NB4 (cell line): ENCODE data around the gene CMIP.
"Not testable (repeated sequence)": the region's sequence is repeated elsewhere in the genome, so short reads cannot be mapped to it uniquely, and the experiment has no call there.

Experiments used
- DNase-seq: peaks from one replicate; pipeline ENCODE4 v3.0.0; 2010; ENCODE audit warnings: low read depth
- H3K4me3 ChIP-seq: one replicate; pipeline ENCODE4 v1.5.1; 2011; ENCODE audit warnings: mild to moderate bottlenecking, low read depth, low read length, moderate library complexity
- CTCF ChIP-seq: IDR thresholded peaks from one replicate; pipeline ENCODE4 v1.5.1; 2012; ENCODE audit warnings: low read depth, low read length
- MAX ChIP-seq: IDR thresholded peaks from 2 replicates; pipeline ENCODE4 v1.6.1; 2011; ENCODE audit warnings: low read depth, low read length
- MYC ChIP-seq: IDR thresholded peaks from 2 replicates; pipeline ENCODE4 v1.6.1; 2011; ENCODE audit warnings: low read depth, low read length
- POLR2A ChIP-seq: IDR thresholded peaks from 2 replicates; pipeline ENCODE4 v1.6.1; 2011; ENCODE audit warnings: mild to moderate bottlenecking; ENCODE audit not compliant: insufficient read length; ENCODE audit errors: extremely low read depth

The CMIP gene

GRCh38 chr16:81522108-81522701 lies 77.6 kb downstream of the CMIP start:
- DNase-seq: no peak
- no peak for TF ChIP-seq MYC
- no peak for TF ChIP-seq MAX
- no peak for TF ChIP-seq CTCF
- no peak for TF ChIP-seq POLR2A

GRCh38 chr16:81522851-81523250 lies 78.2 kb downstream of the CMIP start:
- DNase-seq, H3K4me3 ChIP-seq: not testable (repeated sequence)

More at GRCh38 chr16:81522108-81522701, 77.6 kb downstream of the CMIP start:
- no peak overlapping the region for H3K4me3 ChIP-seq

GRCh38 chr16:81523387-81524115 lies 78.9 kb downstream of the CMIP start:
- DNase-seq: no peak
- no peak overlapping the region for H3K4me3 ChIP-seq
- no peak for TF ChIP-seq CTCF
- no peak for TF ChIP-seq POLR2A
- TF ChIP-seq MAX: no peak
- no peak for TF ChIP-seq MYC

- no peak overlapping the region for H3K4me3 ChIP-seq
- no peak for DNase-seq
- TF ChIP-seq MAX: no peak
- TF ChIP-seq POLR2A: no peak
- no peak for TF ChIP-seq CTCF
- no peak for TF ChIP-seq MYC
Measured at GRCh38 chr16:81524382-81524781, 79.8 kb downstream of the CMIP start.

GRCh38 chr16:81524885-81525284 lies 80.3 kb downstream of the CMIP start:
- DNase-seq: not testable (repeated sequence)

GRCh38 chr16:81526199-81526598 lies 81.6 kb downstream of the CMIP start:
- TF ChIP-seq CTCF: no peak
- no peak for TF ChIP-seq MYC
- TF ChIP-seq POLR2A: no peak
- no peak for TF ChIP-seq MAX
- no peak overlapping the region for H3K4me3 ChIP-seq
- DNase-seq: no peak

More at GRCh38 chr16:81524885-81525284, 80.3 kb downstream of the CMIP start:
- not testable (repeated sequence) for H3K4me3 ChIP-seq

GRCh38 chr16:81526935-81527334 lies 82.3 kb downstream of the CMIP start:
- H3K4me3 ChIP-seq: no peak overlapping the region
- TF ChIP-seq MAX (no peak), POLR2A (no peak), CTCF (no peak), MYC (no peak)

More at GRCh38 chr16:81526935-81527334, 82.3 kb downstream of the CMIP start:
- DNase-seq: no peak
